HEK293 (cell line): Measurements from ENCODE around the gene TCEA3.

Source experiments
- CTCF ChIA-PET: fragments of 350-600 bp; formaldehyde crosslinking; extraction: SDS; loops from one replicate; lab custom pipeline; 2021; ENCODE audit warnings: antibody characterized with exemption; lab: Yijun Ruan, JAX
- POLR2A ChIA-PET: fragments of 300-600 bp; formaldehyde crosslinking; extraction: SDS; loops from one replicate; lab custom pipeline; 2020; ENCODE audit warnings: antibody characterized with exemption, inconsistent platforms; lab: Yijun Ruan, JAX
- H3K27ac ChIP-seq: fragments of 200-500 bp; sonication (Bioruptor generic); 2 replicates; pipeline ENCODE4 v1.5.1; 2014; ENCODE audit warnings: low read depth, low read length, control low read depth, inconsistent platforms; ENCODE audit errors: extremely low read depth
- H3K36me3 ChIP-seq, 2 experiments: fragments of 200-500 bp in 1 of 2; sonication (Bioruptor generic) in 1 of 2; 1 replicate in 1 of 2; 2 replicates in 1 of 2; pipeline ENCODE4 v1.5.1; 2014 to 2017; ENCODE audit warnings: inconsistent platforms in 2 of 2, low read length in 2 of 2; ENCODE audit not compliant: control insufficient read depth in 2 of 2, insufficient read depth in 1 of 2
- H3K4me1 ChIP-seq: fragments of 200-500 bp; sonication (Bioruptor generic); 2 replicates; pipeline ENCODE4 v1.5.1; 2014; ENCODE audit warnings: mild to moderate bottlenecking, low read length, inconsistent platforms; ENCODE audit not compliant: control insufficient read depth, insufficient read depth
- H3K4me3 ChIP-seq: 2 replicates; pipeline ENCODE4 v1.5.1; 2011; ENCODE audit warnings: low read depth, mild to moderate bottlenecking, control low read depth, low read length, moderate library complexity
- H3K9me3 ChIP-seq: fragments of 200-500 bp; sonication (Bioruptor generic); 2 replicates; pipeline ENCODE4 v1.5.1; 2014; ENCODE audit warnings: low read depth, low read length, inconsistent platforms; ENCODE audit not compliant: control insufficient read depth, insufficient read depth
- PRDM1 ChIP-seq: fragments of 450-650 bp; formaldehyde crosslinking; IDR thresholded peaks from 2 replicates; pipeline ENCODE4; 2016; ENCODE audit warnings: missing biosample characterization, missing genetic modification characterization
- PRDM10 ChIP-seq: fragments of 450-650 bp; formaldehyde crosslinking; IDR thresholded peaks from 2 replicates; pipeline ENCODE4 v1.5.1; 2016; ENCODE audit warnings: missing biosample characterization, missing genetic modification characterization
- ZFP41 ChIP-seq: fragments of 450-650 bp; formaldehyde crosslinking; IDR thresholded peaks from 2 replicates; pipeline ENCODE4 v1.5.1; 2016; ENCODE audit warnings: missing biosample characterization, missing genetic modification characterization, borderline replicate concordance
- ZNF16 ChIP-seq: fragments of 450-650 bp; formaldehyde crosslinking; IDR thresholded peaks from 2 replicates; pipeline ENCODE4 v1.5.1; 2016; ENCODE audit warnings: low read depth, missing biosample characterization, missing genetic modification characterization
- ZNF248 ChIP-seq: fragments of 450-650 bp; formaldehyde crosslinking; IDR thresholded peaks from 2 replicates; pipeline ENCODE4 v1.5.1; 2017; ENCODE audit warnings: missing biosample characterization, missing genetic modification characterization
- ZNF292 ChIP-seq: fragments of 450-650 bp; formaldehyde crosslinking; IDR thresholded peaks from 2 replicates; pipeline ENCODE4 v1.5.1; 2016; ENCODE audit warnings: low read depth, missing biosample characterization, missing genetic modification characterization, borderline replicate concordance
- ZNF404 ChIP-seq: fragments of 450-650 bp; formaldehyde crosslinking; IDR thresholded peaks from 2 replicates; pipeline ENCODE4 v1.5.1; 2017; ENCODE audit warnings: missing biosample characterization, missing genetic modification characterization
- ZNF623 ChIP-seq: fragments of 450-650 bp; formaldehyde crosslinking; IDR thresholded peaks from 2 replicates; pipeline ENCODE4 v1.5.1; 2016; ENCODE audit warnings: missing biosample characterization, missing genetic modification characterization
- ZNF677 ChIP-seq: fragments of 450-650 bp; IDR thresholded peaks from 2 replicates; pipeline ENCODE4 v1.5.0; 2018; ENCODE audit warnings: missing biosample characterization, mild to moderate bottlenecking, missing genetic modification characterization, moderate library complexity
- ZNF76 ChIP-seq: fragments of 450-650 bp; formaldehyde crosslinking; IDR thresholded peaks from 2 replicates; pipeline ENCODE4; 2016; ENCODE audit warnings: low read depth, missing biosample characterization, missing genetic modification characterization, borderline replicate concordance
- ZSCAN23 ChIP-seq: fragments of 450-650 bp; formaldehyde crosslinking; IDR thresholded peaks from 2 replicates; pipeline ENCODE4 v1.5.1; 2016; ENCODE audit warnings: missing biosample characterization, missing genetic modification characterization
- TF ChIP-seq, protein P1 (sequence below): fragments of 450-650 bp; formaldehyde crosslinking; IDR thresholded peaks from 2 replicates; pipeline ENCODE4 v1.5.1; 2017; ENCODE audit warnings: missing biosample characterization, missing genetic modification characterization
- TF ChIP-seq, protein P2 (sequence below): sonication (generic); formaldehyde crosslinking; IDR thresholded peaks from 2 replicates; pipeline ENCODE4 v1.8.1; 2022; ENCODE audit warnings: mild to moderate bottlenecking, moderate library complexity, missing genetic modification reagents

Gene TCEA3

GRCh38 chr1:23385119-23385621, 39.4 kb downstream of the TCEA3 start:
- no peaks in the 10 kb centered on the region for H3K4me1 ChIP-seq
- no peak overlapping the region for H3K27ac ChIP-seq
- H3K9me3 ChIP-seq, result no peaks in the 10 kb centered on the region
- no peaks in the 10 kb centered on the region for H3K36me3 ChIP-seq
- TF ChIP-seq PRDM10 (tag by site-specific recombination) (no peak), ZNF623 (no peak), ZNF292 (tag by site-specific recombination) (no peak), ZNF404 (tag by site-specific recombination) (no peak), ZNF248 (tag by site-specific recombination) (no peak), ZNF677 (tag by site-specific recombination) (no peak), ZSCAN23 (tag by site-specific recombination) (no peak), ZNF76 (no peak)
- TF ChIP-seq, protein P1, sequence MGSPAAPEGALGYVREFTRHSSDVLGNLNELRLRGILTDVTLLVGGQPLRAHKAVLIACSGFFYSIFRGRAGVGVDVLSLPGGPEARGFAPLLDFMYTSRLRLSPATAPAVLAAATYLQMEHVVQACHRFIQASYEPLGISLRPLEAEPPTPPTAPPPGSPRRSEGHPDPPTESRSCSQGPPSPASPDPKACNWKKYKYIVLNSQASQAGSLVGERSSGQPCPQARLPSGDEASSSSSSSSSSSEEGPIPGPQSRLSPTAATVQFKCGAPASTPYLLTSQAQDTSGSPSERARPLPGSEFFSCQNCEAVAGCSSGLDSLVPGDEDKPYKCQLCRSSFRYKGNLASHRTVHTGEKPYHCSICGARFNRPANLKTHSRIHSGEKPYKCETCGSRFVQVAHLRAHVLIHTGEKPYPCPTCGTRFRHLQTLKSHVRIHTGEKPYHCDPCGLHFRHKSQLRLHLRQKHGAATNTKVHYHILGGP (tag by site-specific recombination), result no peak
- POLR2A ChIA-PET, result interaction anchor here (1.1 kb wide), 1 partner anchor 41 kb away, joined by 5 read pairs; the partner anchor contains the start of gene HNRNPR
- CTCF ChIA-PET, result interaction anchor here (1.0 to 1.3 kb wide), 2 partner anchors 9 to 18 kb away, joined by 3 read pairs; no protein-coding TSS in a partner anchor
- no peak overlapping the region for H3K4me3 ChIP-seq

DNA sequence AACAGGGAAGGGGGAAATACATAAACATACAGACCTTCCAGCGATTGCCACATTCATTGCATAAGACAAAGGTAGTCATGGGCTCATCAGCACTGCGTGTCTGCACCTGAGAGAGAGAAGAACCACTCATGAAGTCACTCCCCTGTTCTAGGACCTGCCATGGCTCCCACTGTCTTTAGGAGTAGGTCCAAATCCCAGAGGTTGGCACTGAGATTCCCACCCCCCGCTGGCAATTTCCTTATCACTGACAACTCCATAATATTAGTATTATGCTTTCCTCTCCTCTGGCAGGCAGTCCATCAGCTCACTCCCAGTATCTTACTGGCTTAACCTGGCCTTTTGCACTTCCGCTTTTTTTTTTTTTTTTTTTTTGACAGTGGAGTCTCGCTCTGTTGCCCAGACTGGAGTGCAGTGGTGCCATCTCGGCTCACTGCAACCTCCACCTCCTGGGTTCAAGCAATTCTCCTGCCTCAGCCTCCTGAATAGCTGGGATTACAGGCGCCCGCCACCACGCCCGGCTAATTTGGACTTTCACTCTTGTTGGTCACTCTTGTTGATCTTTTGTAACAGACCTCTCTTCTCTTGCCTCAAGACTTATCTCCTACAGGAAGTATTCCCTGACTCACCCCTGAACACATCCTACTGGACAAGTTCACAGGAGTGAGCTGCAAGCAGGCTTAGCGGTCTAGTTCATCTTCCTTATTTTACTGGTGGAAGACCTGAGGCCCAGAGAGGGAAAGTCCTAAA, 40.1 kb downstream of the TCEA3 start:
- CTCF ChIA-PET, result interaction anchor here (0.6 kb wide), 1 partner anchor 22 kb away, joined by 3 read pairs; no protein-coding TSS in a partner anchor
- no peaks in the 10 kb centered on the region for H3K9me3 ChIP-seq
- TF ChIP-seq ZNF16 (tag by site-specific recombination), result peak; percentile 69; the same call in 1 of the 2 replicates
- TF ChIP-seq, protein P2, sequence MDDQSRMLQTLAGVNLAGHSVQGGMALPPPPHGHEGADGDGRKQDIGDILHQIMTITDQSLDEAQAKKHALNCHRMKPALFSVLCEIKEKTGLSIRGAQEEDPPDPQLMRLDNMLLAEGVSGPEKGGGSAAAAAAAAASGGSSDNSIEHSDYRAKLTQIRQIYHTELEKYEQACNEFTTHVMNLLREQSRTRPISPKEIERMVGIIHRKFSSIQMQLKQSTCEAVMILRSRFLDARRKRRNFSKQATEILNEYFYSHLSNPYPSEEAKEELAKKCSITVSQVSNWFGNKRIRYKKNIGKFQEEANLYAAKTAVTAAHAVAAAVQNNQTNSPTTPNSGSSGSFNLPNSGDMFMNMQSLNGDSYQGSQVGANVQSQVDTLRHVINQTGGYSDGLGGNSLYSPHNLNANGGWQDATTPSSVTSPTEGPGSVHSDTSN (CRISPR knock-in tag), result no peak
- 0 out of 2 replicates have a peak, but pooled peaks have one; percentile 23 for TF ChIP-seq PRDM1
- TF ChIP-seq ZFP41, result no peak
- H3K36me3 ChIP-seq, result no peaks in the 10 kb centered on the region
- POLR2A ChIA-PET, result no interaction called here
- H3K4me3 ChIP-seq, result no peak overlapping the region
- no peaks in the 10 kb centered on the region for H3K4me1 ChIP-seq
- H3K27ac ChIP-seq, result no peak overlapping the region
